Endothelial cell (in vitro differentiated cells): ENCODE results near the gene THSD4. TPM values are rescaled to one million over a fixed set of nuclear protein-coding genes. Genes with fewer than 3 reads are reported as not detected.

Experiments
- DNase-seq: peaks from one replicate; pipeline ENCODE4 v3.0.0; 2021; ENCODE audit warnings: low spot score
- H3K27ac Mint-ChIP-seq: one replicate; pipeline ENCODE4 v1.8.0; 2021; ENCODE audit warnings: mixed read lengths, inconsistent platforms; ENCODE audit not compliant: unreplicated experiment
- H3K27me3 Mint-ChIP-seq: one replicate; pipeline ENCODE4 v1.8.0; 2021; ENCODE audit warnings: mild to moderate bottlenecking, moderate library complexity, mixed read lengths, inconsistent platforms; ENCODE audit not compliant: unreplicated experiment
- H3K36me3 Mint-ChIP-seq: one replicate; pipeline ENCODE4 v1.8.0; 2021; ENCODE audit warnings: mild to moderate bottlenecking, low read depth, mixed read lengths, inconsistent platforms; ENCODE audit not compliant: unreplicated experiment
- H3K4me1 Mint-ChIP-seq: one replicate; pipeline ENCODE4 v1.8.0; 2021; ENCODE audit warnings: mild to moderate bottlenecking, mixed read lengths, inconsistent platforms; ENCODE audit not compliant: unreplicated experiment
- H3K4me3 Mint-ChIP-seq: one replicate; pipeline ENCODE4 v1.8.0; 2021; ENCODE audit warnings: mild to moderate bottlenecking, mixed read lengths, inconsistent platforms; ENCODE audit not compliant: unreplicated experiment
- H3K9me3 Mint-ChIP-seq: one replicate; pipeline ENCODE4 v1.8.0; 2021; ENCODE audit warnings: mixed read lengths, inconsistent platforms; ENCODE audit not compliant: unreplicated experiment
- total RNA-seq: library from RNA; stranded (reverse); fragmentation: NEBNext Ultra II Directional; extraction: Animal tissue kit (Norgen Biotek cat#: 25700); gene quantifications from one replicate; pipeline ENCODE4 v1.2.1, GENCODE V29; 2021; ENCODE audit not compliant: unreplicated experiment
- TF ChIP-seq, protein P1 (sequence below): fragments of 200-600 bp; sonication (generic); IDR thresholded peaks from one replicate; pipeline ENCODE4 v1.5.0; 2021; ENCODE audit warnings: antibody characterized with exemption; ENCODE audit not compliant: unreplicated experiment

THSD4 gene
- total RNA-seq, 1 donor from 2014 or later: 0.92 TPM

DNA sequence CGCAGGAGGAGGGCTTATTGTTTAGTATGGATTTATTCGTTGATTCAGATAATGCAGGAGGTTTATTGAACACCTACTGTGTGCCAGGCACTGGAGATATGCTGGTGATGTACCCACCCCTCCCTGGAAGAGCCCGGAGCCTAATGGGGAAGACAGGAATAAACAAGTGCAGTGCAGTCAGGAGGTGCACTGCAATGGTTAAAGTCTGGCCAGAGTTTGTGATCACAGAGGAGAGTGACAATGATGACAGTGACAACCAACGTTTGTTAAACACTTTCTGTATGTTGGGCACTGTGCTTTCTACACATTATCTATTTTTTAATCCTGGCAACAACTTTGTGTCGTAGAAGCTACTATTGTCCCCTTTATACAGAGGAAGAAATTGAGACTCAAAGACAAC, 70.4 kb downstream of the THSD4 start:
- Mint-ChIP-seq H3K4me3 (no peak overlapping the region), H3K27ac (no peak overlapping the region), H3K36me3 (no peaks in the 10 kb centered on the region), H3K27me3 (no peaks in the 10 kb centered on the region), H3K4me1 (no peaks in the 10 kb centered on the region), H3K9me3 (no peaks in the 10 kb centered on the region)
- no peak for DNase-seq
- TF ChIP-seq, protein P1, sequence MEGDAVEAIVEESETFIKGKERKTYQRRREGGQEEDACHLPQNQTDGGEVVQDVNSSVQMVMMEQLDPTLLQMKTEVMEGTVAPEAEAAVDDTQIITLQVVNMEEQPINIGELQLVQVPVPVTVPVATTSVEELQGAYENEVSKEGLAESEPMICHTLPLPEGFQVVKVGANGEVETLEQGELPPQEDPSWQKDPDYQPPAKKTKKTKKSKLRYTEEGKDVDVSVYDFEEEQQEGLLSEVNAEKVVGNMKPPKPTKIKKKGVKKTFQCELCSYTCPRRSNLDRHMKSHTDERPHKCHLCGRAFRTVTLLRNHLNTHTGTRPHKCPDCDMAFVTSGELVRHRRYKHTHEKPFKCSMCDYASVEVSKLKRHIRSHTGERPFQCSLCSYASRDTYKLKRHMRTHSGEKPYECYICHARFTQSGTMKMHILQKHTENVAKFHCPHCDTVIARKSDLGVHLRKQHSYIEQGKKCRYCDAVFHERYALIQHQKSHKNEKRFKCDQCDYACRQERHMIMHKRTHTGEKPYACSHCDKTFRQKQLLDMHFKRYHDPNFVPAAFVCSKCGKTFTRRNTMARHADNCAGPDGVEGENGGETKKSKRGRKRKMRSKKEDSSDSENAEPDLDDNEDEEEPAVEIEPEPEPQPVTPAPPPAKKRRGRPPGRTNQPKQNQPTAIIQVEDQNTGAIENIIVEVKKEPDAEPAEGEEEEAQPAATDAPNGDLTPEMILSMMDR: no peak

DNA sequence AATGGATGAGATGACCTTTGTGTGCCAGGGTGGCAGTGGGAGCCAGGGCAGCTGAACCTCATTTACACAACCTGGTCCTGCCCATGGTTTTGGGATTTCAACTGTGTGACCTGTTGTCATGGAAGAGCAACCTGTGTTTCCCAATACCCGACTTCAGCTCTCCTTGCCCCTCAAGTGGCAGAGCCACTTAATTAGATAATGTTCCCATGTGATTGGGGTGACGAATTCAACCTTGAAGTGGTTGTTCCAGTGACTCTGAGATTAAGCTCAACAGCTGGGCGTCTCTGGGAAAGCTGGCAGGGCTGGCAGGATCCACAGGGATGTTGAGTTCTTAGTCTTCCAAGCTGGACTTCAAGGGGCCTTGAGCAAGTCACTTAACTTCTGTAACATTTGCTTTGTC, 71.0 kb downstream of the THSD4 start:
- Mint-ChIP-seq H3K9me3 (no peaks in the 10 kb centered on the region), H3K27me3 (no peaks in the 10 kb centered on the region), H3K4me3 (no peak overlapping the region), H3K36me3 (no peaks in the 10 kb centered on the region), H3K27ac (no peak overlapping the region), H3K4me1 (no peaks in the 10 kb centered on the region)
- DNase-seq: no peak
- TF ChIP-seq, protein P1: no peak

DNA sequence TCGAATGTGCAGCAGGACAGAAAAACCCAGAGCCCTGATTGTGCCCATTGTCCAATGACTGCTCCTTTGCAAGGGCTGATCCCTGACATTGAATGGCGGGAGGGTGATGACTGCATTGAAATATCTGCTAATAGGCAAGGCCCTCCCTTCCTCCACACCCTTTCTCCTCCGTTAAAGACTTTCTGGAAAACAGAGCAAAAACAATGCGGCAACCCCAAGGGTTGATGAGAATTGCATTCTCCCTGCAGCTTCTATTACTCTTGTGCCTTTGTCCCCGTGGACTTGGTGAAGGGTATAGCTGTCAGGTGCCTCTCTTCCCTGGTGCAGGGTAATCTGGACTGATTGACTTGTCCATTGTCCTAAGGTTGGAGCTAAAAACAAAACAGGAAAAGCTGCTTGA, 71.8 kb downstream of the THSD4 start:
- Mint-ChIP-seq H3K4me3 (no peak overlapping the region), H3K9me3 (no peaks in the 10 kb centered on the region), H3K27ac (no peak overlapping the region), H3K4me1 (no peaks in the 10 kb centered on the region), H3K27me3 (no peaks in the 10 kb centered on the region), H3K36me3 (no peaks in the 10 kb centered on the region)
- no peak for DNase-seq
- TF ChIP-seq, protein P1: no peak

DNA sequence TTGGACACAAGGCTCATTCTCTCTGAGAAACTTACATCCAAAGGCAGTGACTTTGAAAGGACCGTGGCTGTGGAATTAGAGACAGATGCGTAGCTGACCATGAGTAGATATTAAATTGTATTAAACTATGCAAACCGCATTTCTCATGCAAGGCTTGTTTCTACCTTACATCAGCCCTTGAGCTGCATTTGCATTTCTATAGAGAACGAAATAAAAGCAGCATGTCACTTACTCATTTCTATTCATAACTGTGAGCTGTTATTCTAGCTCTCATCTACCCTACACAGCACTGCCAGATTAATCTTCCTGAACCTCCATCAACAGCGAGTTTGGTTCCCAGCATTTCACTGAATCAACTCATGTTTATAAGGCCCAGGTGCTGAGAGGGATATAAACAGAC, 72.3 kb downstream of the THSD4 start:
- H3K4me1 Mint-ChIP-seq: no peaks in the 10 kb centered on the region
- no peaks in the 10 kb centered on the region for H3K36me3 Mint-ChIP-seq
- TF ChIP-seq, protein P1: no peak
- no peaks in the 10 kb centered on the region for H3K9me3 Mint-ChIP-seq
- H3K27me3 Mint-ChIP-seq: no peaks in the 10 kb centered on the region
- H3K4me3 Mint-ChIP-seq: no peak overlapping the region
- H3K27ac Mint-ChIP-seq: no peak overlapping the region
- no peak for DNase-seq

DNA sequence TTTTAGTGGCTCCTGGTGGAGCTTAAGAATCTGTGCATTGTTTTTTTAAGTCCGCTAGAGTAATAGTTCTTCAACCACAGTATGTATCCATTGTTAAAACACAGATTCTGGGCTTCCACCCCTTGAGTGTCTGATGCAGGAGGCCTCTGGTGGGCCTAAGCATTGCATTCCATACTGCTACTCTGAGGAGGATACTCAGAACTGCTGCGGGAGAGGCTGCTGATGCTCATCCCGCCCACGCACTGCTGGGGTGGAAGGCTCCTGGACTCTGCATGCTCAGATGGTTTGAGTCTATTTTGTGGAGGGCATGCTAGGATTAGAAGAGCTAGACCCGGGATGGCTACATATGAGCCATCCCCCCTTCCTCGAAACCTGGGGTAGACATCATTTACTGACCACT, 74.4 kb downstream of the THSD4 start:
- H3K27ac Mint-ChIP-seq: no peak overlapping the region
- no peaks in the 10 kb centered on the region for H3K36me3 Mint-ChIP-seq
- no peak overlapping the region for H3K4me3 Mint-ChIP-seq
- no peak for DNase-seq
- H3K9me3 Mint-ChIP-seq: no peaks in the 10 kb centered on the region
- TF ChIP-seq, protein P1: no peak
- no peaks in the 10 kb centered on the region for H3K27me3 Mint-ChIP-seq
- H3K4me1 Mint-ChIP-seq: no peaks in the 10 kb centered on the region
